Ovary (tissue), 9 donors: Measurements from ENCODE around the gene CALCR. TPM values are rescaled to one million over a fixed set of nuclear protein-coding genes. Genes with fewer than 3 reads are reported as not detected.

Source experiments
- DNase-seq, 5 donors: peaks; one replicate each; pipeline ENCODE4 v3.0.0-alpha.2; 2019 to 2020
- H3K27ac ChIP-seq, 2 donors: fragments of 200-600 bp; one replicate each; pipeline versions ENCODE4 v1.5.1 to v1.8.0; 2019 to 2022
- H3K27me3 ChIP-seq: fragments of 200-600 bp; one replicate; pipeline ENCODE4 v1.8.0; 2022
- H3K36me3 ChIP-seq: fragments of 200-600 bp; sonication (generic); one replicate; pipeline ENCODE4 v1.5.1; 2019
- H3K4me1 ChIP-seq: one replicate; pipeline ENCODE4 v1.8.1; 2013; ENCODE audit warnings: mild to moderate bottlenecking, moderate library complexity; ENCODE audit not compliant: insufficient read depth
- H3K4me3 ChIP-seq: fragments of 200-600 bp; sonication (generic); one replicate; pipeline ENCODE4 v1.5.1; 2017
- H3K9me3 ChIP-seq, 2 donors: fragments of 200-600 bp in 1 of 2; sonication (generic) in 1 of 2; one replicate each; pipeline versions ENCODE4 v1.5.1 to v1.8.1; 2013 to 2019; ENCODE audit warnings: mild to moderate bottlenecking in 1 of 2, moderate library complexity in 1 of 2
- CTCF ChIP-seq, 3 donors: fragments of 450-650 bp in 2 of 3; fragments of 200-600 bp in 1 of 3; IDR thresholded peaks; one replicate each; pipeline versions ENCODE4 v1.5.1 to v1.8.0; 2016 to 2022; ENCODE audit warnings: antibody characterized with exemption in 3 of 3, mild to moderate bottlenecking in 1 of 3
- EP300 ChIP-seq: sonication (generic); formaldehyde crosslinking; IDR thresholded peaks from one replicate; pipeline ENCODE4 v1.6.1; 2017; ENCODE audit warnings: antibody characterized with exemption
- POLR2A ChIP-seq: fragments of 450-650 bp; IDR thresholded peaks from one replicate; pipeline ENCODE4 v1.6.1; 2017; ENCODE audit warnings: antibody characterized with exemption, mild to moderate bottlenecking, moderate library complexity
- WGBS, 3 donors: extraction: QIAGEN DNeasy Blood & Tissue Kit in 1 of 3; methylation state at CpG; one replicate each; pipeline versions ENCODE4 v1.1.5 to v1.1.7; 2013 to 2017; 5-methylcytosine and 5-hydroxymethylcytosine counted together
- intact Hi-C, 4 donors: fragments of 100-400 bp; cut with DNase I; formaldehyde crosslinking; loops; one replicate each; pipeline versions ENCODE4 v1.11.0 to v1.15.1; 2022 to 2023
- polyA plus RNA-seq, 2 donors: library from polyadenylated mRNA; stranded (reverse); fragments of 200-250 nt in 1 of 2; fragments of 350-450 nt in 1 of 2; fragmentation: Illumina TruSeq in 1 of 2; extraction: RNeasy Lipid Tissue Mini Kit (QIAGEN cat#74804) in 1 of 2; gene quantifications; one replicate each; pipeline ENCODE4 v1.2.3, GENCODE V29; 2013 to 2014
- total RNA-seq, 7 donors: library from RNA; depleted of rRNA in 2 of 7; stranded (reverse); fragments of >200 nt in 2 of 7; fragmentation: NEBNext Ultra II Directional in 3 of 7; extraction: Animal tissue kit (Norgen Biotek cat#: 25700) in 3 of 7; gene quantifications; one replicate each; pipeline versions ENCODE4 v1.1.0 to v1.2.4, GENCODE V29; 2016 to 2023
- donor health status: DM: no; HTN: no; CAD: no; lungs with moderate emphysema.
- donor health status: DM: no; HTN: no; CAD: no.
- donor health status: Bipolar disorder and iron deficiency.
- donor health status: DM: yes; HTN: yes; CAD: no.
- donor health status: DM: no; HTN: no; CAD: no.
- donor health status: DM: yes; HTN: yes; CAD: no.

Gene CALCR
- total and polyA plus RNA-seq, 9 donors = 0.02 to 0.25 (median 0.10) TPM; not detected in 6

DNA sequence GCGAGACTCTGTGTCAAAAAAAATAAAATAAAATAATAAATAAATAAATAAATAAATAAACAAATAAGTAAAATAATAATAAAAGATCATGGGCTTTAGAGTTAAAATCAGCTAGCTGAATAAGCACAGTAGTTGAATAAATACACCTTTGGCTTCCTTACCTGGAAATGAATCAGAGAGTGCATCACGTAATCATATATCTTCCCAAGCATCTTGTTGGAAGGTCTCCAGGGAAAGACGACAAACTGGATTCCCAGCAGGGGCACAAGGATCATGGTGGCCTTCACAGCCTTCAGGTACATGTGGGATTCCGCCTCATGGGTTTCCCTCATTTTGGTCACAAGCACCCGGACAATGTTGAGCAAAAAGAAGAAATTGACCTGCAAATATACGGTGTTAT lies 138.7 kb downstream of the CALCR start:
- Histone ChIP-seq H3K27me3 (no peaks in the 10 kb centered on the region), H3K4me3 (no peak overlapping the region), H3K4me1 (no peaks in the 10 kb centered on the region), H3K9me3 (no peaks in the 10 kb centered on the region), H3K27ac (no peak overlapping the region), H3K36me3 (no peaks in the 10 kb centered on the region)
- no peak for DNase-seq
- intact Hi-C loops = no loop called here
- no peak for TF ChIP-seq POLR2A
- TF ChIP-seq EP300 = no peak
- no peak for TF ChIP-seq CTCF (IDR thresholded peaks at IDR 0.05)
- WGBS, 3 donors = 91 to 94% (median 93%) methylated on average over 6 of the region's 6 CpGs

- TF ChIP-seq EP300 = no peak
- no peak for TF ChIP-seq CTCF (IDR thresholded peaks at IDR 0.05)
- TF ChIP-seq POLR2A = no peak
- H3K4me3 ChIP-seq = no peak overlapping the region
- no peak for DNase-seq
- no peaks in the 10 kb centered on the region for H3K9me3 ChIP-seq
- intact Hi-C loops = no loop called here
- WGBS, 3 donors = 87 to 93% (median 89%) methylated on average over 2 of the region's 2 CpGs
- no peaks in the 10 kb centered on the region for H3K36me3 ChIP-seq
- H3K4me1 ChIP-seq = no peaks in the 10 kb centered on the region
- no peaks in the 10 kb centered on the region for H3K27me3 ChIP-seq
- no peak overlapping the region for H3K27ac ChIP-seq
Measured at GRCh38 chr7:93432130-93432529, 142.4 kb downstream of the CALCR start.

DNA sequence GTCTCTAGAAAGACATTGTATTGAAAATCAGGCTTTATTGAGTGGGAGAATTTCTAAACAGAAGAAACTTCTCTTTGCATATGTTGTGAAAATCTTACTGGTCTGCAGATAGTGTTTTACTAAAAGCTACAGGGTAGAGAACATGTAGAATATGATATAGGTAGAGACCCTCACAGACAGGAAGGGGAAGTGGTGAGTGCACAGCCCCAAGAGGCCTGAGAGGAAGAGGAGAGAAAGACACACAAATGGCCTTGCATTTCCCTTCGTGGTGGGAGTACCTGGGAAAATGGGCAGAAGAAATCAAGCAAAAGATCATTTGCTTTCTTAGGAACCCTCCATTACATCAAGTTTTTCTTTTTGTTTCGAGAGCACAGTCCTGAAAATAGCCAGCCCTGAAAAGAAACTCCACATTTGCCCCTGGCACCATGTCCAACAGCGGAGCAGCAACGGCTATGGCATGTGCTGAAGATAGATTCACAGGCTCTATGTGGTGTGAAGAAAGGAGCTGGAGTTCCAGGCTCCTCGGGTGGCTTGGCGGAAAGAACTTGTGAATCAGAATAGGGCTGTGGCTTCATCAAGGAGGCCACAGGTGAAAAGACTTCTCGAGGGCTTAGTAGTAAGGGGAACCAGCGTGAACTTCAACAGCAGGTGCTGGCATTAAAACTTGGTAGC lies 143.5 kb downstream of the CALCR start:
- TF ChIP-seq POLR2A = no peak
- TF ChIP-seq EP300 = no peak
- TF ChIP-seq CTCF (IDR thresholded peaks at IDR 0.05) = no peak
- Histone ChIP-seq H3K4me3 (no peak overlapping the region), H3K9me3 (no peaks in the 10 kb centered on the region), H3K4me1 (no peaks in the 10 kb centered on the region), H3K36me3 (no peaks in the 10 kb centered on the region), H3K27me3 (no peaks in the 10 kb centered on the region), H3K27ac (no peak overlapping the region)
- no peak for DNase-seq
- WGBS, 3 donors = 83 to 90% (median 85%) methylated on average over 8 of the region's 8 CpGs
- intact Hi-C loops = no loop called here

DNA sequence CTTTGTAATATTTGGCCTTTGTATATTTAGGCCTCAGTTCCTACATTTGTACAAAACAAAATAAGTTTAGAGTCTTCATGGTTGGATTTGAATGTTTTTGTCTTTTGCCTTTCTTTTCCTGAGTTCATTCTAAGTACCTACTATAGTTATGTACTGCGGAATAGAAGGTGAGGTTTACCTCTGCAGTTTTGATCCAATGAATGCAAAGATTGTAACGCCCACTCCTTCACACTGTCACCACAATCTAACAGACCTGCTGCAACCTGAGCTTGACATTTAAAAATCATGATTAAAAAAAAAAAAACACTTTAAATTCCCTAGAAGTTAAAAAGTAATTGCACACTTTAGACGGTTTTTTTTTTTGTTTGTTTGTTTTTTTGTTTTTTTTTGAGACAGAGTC lies 145.0 kb downstream of the CALCR start:
- Histone ChIP-seq H3K27ac (no peak overlapping the region), H3K36me3 (no peaks in the 10 kb centered on the region), H3K9me3 (no peaks in the 10 kb centered on the region), H3K27me3 (no peaks in the 10 kb centered on the region), H3K4me3 (no peak overlapping the region), H3K4me1 (no peaks in the 10 kb centered on the region)
- no peak for TF ChIP-seq POLR2A
- TF ChIP-seq CTCF (IDR thresholded peaks at IDR 0.05) = no peak
- TF ChIP-seq EP300 = no peak
- WGBS, 3 donors = 78 to 83% (median 80%) methylated on average over 3 of the region's 3 CpGs
- no peak for DNase-seq
- intact Hi-C loops = no loop called here
